ENCODE measurements around the gene CCDC69. TPM values are rescaled to one million over a fixed set of nuclear protein-coding genes. Genes with fewer than 3 reads are reported as not detected.

CCDC69 gene
- total and polyA plus RNA-seq, 2 donors (not counting 1 experiment from before 2014, with no cell fraction given): 58.7 to 125 TPM

DNA sequence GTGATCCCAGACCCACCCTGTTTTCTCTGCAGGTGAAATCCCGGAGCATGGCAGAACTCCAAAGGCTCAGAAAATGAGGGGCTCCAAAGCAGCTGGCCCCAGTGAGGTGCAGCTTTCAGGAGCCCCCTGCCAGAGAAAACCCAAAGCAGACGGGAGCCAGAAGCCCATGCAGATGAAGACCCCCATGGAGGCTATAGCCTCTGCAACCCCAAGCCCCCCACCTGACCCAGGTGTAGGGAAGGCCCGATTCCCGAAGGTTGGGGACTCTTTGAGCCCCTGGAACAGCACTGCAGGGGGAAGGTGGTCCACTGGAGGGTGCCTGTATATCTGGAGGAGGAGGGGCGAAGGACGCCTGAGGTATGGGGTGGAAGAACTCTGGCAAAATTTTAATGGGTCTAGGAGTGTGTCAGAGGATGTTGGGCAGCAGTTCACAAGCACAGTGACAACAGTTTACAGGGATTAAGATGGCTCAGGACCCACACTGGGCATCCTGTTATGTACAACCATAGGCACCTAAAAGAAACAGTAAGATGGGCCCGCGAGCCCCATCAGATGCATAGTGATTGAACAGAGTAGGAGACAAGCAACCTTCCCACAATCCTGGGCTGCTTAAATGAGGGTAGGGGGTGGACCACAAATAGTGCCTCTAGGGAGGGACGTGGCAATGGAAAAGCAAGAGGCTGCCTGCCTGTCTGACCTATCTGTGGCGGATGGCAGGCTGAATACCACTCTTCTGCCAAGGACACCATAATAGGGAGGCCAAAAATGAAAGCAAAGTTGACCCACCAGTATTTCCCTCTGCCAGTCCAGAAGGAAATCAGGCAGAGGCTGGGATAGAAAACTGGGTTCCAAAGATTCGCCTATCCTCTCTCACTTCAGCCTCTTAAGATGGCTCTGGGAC lies 49.9 kb downstream of the CCDC69 start:
- Histone ChIP-seq H3K9ac (ENCODE audit: low read length) (no peak overlapping the region), H3K79me2 (ENCODE audit: control insufficient read depth, insufficient read depth, low read length) (no peaks in the 10 kb centered on the region), H3K4me3 (ENCODE audit: control extremely low read depth in 1 of 5, extremely low read depth in 1 of 5, insufficient read depth in 1 of 5, low read depth in 2 of 5, low read length in 4 of 5) (no peak overlapping the region), H3K4me1 (ENCODE audit: control insufficient read depth in 2 of 2, insufficient read depth in 2 of 2, low read length in 2 of 2) (peaks cover 37 to 41% of the 10 kb centered on the region in 2 donors), H3K27me3 (replicated peaks in 1 of 4; ENCODE audit: control extremely low read depth in 1 of 4, control insufficient read depth in 3 of 4, insufficient read depth in 4 of 4, low read length in 3 of 4) (no peaks in the 10 kb centered on the region), H3K27ac (ENCODE audit: low read length in 2 of 2) (no peak overlapping the region), H3K36me3 (replicated peaks in 1 of 2; ENCODE audit: control extremely low read depth in 1 of 2, control insufficient read depth in 1 of 2, extremely low read depth in 1 of 2, insufficient read depth in 2 of 2, low read length in 1 of 2) (peaks cover 0 to 6% of the 10 kb centered on the region in 2 experiments), H3K9me3 (ENCODE audit: control extremely low read depth in 1 of 3, control insufficient read depth in 2 of 3, insufficient read depth in 1 of 3, low read length in 2 of 3) (no peaks in the 10 kb centered on the region), H4K20me1 (ENCODE audit: control insufficient read depth, insufficient read depth, low read length, poor library complexity, severe bottlenecking) (no peaks in the 10 kb centered on the region), H2AFZ (ENCODE audit: insufficient read depth, low read depth, low read length, poor library complexity, severe bottlenecking) (no peak overlapping the region), H3K4me2 (replicated peaks; ENCODE audit: low read depth, low read length, poor library complexity, severe bottlenecking) (no peak overlapping the region)
- no peaks in the 10 kb centered on the region for H3K9me3 Mint-ChIP-seq (ENCODE audit: insufficient read depth)
- WGBS (ENCODE audit: insufficient coverage): 96% methylated on average over 8 of the region's 11 CpGs
- CTCF ChIA-PET: interaction anchor here (1.0 to 46.2 kb wide), 5 partner anchors 9 to 142 kb away, joined by 4 to 1701 read pairs (median 260); no protein-coding TSS in a partner anchor
- intact Hi-C loops (cut with micrococcal nuclease): no loop called here
- POLR2A ChIA-PET: no interaction called here
- peak overlapping the region; percentile 42 for H3K27ac Mint-ChIP-seq
- no peak for TF ChIP-seq EZH2 (IDR thresholded peaks at IDR 0.05; ENCODE audit: borderline replicate concordance, insufficient read depth, low read depth, low read length, poor library complexity, severe bottlenecking)
- TF ChIP-seq, protein P1, sequence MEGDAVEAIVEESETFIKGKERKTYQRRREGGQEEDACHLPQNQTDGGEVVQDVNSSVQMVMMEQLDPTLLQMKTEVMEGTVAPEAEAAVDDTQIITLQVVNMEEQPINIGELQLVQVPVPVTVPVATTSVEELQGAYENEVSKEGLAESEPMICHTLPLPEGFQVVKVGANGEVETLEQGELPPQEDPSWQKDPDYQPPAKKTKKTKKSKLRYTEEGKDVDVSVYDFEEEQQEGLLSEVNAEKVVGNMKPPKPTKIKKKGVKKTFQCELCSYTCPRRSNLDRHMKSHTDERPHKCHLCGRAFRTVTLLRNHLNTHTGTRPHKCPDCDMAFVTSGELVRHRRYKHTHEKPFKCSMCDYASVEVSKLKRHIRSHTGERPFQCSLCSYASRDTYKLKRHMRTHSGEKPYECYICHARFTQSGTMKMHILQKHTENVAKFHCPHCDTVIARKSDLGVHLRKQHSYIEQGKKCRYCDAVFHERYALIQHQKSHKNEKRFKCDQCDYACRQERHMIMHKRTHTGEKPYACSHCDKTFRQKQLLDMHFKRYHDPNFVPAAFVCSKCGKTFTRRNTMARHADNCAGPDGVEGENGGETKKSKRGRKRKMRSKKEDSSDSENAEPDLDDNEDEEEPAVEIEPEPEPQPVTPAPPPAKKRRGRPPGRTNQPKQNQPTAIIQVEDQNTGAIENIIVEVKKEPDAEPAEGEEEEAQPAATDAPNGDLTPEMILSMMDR (IDR thresholded peaks at IDR 0.05): no peak
- ATAC-seq (ENCODE audit: low read depth) (no peak), DNase-seq (no peak)
- no peaks in the 10 kb centered on the region for H3K27me3 Mint-ChIP-seq
- peaks cover 58% of the 10 kb centered on the region for H3K4me1 Mint-ChIP-seq
- no peak overlapping the region for H3K4me3 Mint-ChIP-seq

DNA sequence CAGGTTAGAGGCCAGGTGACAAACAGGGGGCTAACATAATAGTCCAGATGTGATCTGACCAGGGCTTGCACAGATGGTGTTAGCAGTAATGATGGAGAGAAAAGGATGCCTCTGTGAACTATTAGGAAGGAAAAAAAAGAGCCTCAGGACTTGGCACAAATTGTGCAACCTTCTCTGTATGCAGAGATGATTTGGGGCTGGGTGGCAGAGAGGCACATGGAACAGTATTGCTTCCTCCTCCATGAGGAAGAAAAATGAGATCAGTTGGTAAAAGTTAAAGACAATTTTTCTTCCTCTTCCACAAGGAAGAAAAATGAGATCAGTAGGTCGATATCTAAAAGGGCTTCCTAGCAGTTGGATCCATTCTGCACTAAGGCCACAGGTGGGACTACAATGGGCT lies 52.4 kb downstream of the CCDC69 start:
- peak overlapping the region; percentile 21 for H3K4me2 ChIP-seq (replicated peaks; ENCODE audit: low read depth, low read length, poor library complexity, severe bottlenecking)
- peaks cover 0 to 6% of the 10 kb centered on the region in 2 experiments for H3K36me3 ChIP-seq (replicated peaks in 1 of 2; ENCODE audit: control extremely low read depth in 1 of 2, control insufficient read depth in 1 of 2, extremely low read depth in 1 of 2, insufficient read depth in 2 of 2, low read length in 1 of 2)
- H3K9ac ChIP-seq (ENCODE audit: low read length): no peak overlapping the region
- H3K27me3 Mint-ChIP-seq: no peaks in the 10 kb centered on the region
- H3K9me3 ChIP-seq (ENCODE audit: control extremely low read depth in 1 of 3, control insufficient read depth in 2 of 3, insufficient read depth in 1 of 3, low read length in 2 of 3): no peaks in the 10 kb centered on the region
- ATAC-seq (ENCODE audit: low read depth) (no peak), DNase-seq (no peak)
- no CpG with 5 or more reads among the region's 1 CpG for WGBS (ENCODE audit: insufficient coverage)
- peak overlapping the region; percentile 54 for H3K27ac Mint-ChIP-seq
- H3K27ac ChIP-seq (ENCODE audit: low read length in 2 of 2): no peak overlapping the region
- TF ChIP-seq, protein P1 (IDR thresholded peaks at IDR 0.05): no peak
- no peak for TF ChIP-seq EZH2 (IDR thresholded peaks at IDR 0.05; ENCODE audit: borderline replicate concordance, insufficient read depth, low read depth, low read length, poor library complexity, severe bottlenecking)
- H3K4me3 ChIP-seq (ENCODE audit: control extremely low read depth in 1 of 5, extremely low read depth in 1 of 5, insufficient read depth in 1 of 5, low read depth in 2 of 5, low read length in 4 of 5): no peak overlapping the region
- no peaks in the 10 kb centered on the region for H3K9me3 Mint-ChIP-seq (ENCODE audit: insufficient read depth)
- H3K79me2 ChIP-seq (ENCODE audit: control insufficient read depth, insufficient read depth, low read length): peaks cover 6% of the 10 kb centered on the region
- H4K20me1 ChIP-seq (ENCODE audit: control insufficient read depth, insufficient read depth, low read length, poor library complexity, severe bottlenecking): no peaks in the 10 kb centered on the region
- H3K4me1 ChIP-seq (ENCODE audit: control insufficient read depth in 2 of 2, insufficient read depth in 2 of 2, low read length in 2 of 2): peaks cover 21 to 29% of the 10 kb centered on the region in 2 donors
- H3K4me3 Mint-ChIP-seq: no peak overlapping the region
- peaks cover 43% of the 10 kb centered on the region for H3K4me1 Mint-ChIP-seq
- CTCF ChIA-PET: interaction anchor here (0.6 to 46.2 kb wide), 6 partner anchors 9 to 150 kb away, joined by 3 to 1701 read pairs (median 132); no protein-coding TSS in a partner anchor
- no peaks in the 10 kb centered on the region for H3K27me3 ChIP-seq (replicated peaks in 1 of 4; ENCODE audit: control extremely low read depth in 1 of 4, control insufficient read depth in 3 of 4, insufficient read depth in 4 of 4, low read length in 3 of 4)
- POLR2A ChIA-PET: interaction anchor here (0.6 to 0.8 kb wide), 3 partner anchors 58 to 115 kb away, joined by 4 to 8 read pairs (median 5); no protein-coding TSS in a partner anchor
- H2AFZ ChIP-seq (ENCODE audit: insufficient read depth, low read depth, low read length, poor library complexity, severe bottlenecking): no peak overlapping the region
- intact Hi-C loops (cut with micrococcal nuclease): no loop called here

All from B cell (primary cell).